HG02798 (cell line): ENCODE measurements around the gene LPXN.

Source experiments
- ATAC-seq: cut with Tn5 transposase; IDR thresholded peaks from one replicate; pipeline ENCODE4 v1.9.1; 2021; ENCODE audit warnings: mild to moderate bottlenecking; ENCODE audit not compliant: unreplicated experiment, poor library complexity

Gene LPXN

DNA sequence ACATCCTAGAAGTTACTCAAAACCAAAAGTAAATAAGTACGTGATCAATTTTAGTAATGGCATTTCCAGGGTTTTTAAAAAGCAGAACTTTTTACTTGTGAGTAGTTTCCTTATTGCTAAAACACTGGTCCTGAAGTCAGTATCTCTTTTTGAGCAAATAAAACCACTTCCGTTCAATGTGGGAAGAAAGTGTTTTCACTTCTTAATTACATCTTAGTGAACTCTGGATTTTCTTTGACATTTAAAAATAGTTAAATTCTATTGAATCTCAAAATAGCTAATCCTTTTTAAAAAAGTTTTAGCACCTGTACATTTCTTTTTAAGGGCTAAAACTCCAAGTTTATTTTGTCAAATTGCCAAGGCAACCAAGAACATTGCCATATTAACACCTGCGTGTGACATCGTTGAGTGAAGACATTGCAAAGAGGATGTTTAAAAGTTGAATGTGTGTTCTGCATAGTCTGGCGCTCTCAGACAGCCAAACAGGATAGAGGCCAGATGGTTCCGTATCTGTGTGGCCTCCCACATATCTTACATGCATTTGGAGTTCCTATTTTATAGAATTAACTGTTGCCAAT, 50.5 kb downstream of the LPXN start:
- ATAC-seq = peak; percentile 81

DNA sequence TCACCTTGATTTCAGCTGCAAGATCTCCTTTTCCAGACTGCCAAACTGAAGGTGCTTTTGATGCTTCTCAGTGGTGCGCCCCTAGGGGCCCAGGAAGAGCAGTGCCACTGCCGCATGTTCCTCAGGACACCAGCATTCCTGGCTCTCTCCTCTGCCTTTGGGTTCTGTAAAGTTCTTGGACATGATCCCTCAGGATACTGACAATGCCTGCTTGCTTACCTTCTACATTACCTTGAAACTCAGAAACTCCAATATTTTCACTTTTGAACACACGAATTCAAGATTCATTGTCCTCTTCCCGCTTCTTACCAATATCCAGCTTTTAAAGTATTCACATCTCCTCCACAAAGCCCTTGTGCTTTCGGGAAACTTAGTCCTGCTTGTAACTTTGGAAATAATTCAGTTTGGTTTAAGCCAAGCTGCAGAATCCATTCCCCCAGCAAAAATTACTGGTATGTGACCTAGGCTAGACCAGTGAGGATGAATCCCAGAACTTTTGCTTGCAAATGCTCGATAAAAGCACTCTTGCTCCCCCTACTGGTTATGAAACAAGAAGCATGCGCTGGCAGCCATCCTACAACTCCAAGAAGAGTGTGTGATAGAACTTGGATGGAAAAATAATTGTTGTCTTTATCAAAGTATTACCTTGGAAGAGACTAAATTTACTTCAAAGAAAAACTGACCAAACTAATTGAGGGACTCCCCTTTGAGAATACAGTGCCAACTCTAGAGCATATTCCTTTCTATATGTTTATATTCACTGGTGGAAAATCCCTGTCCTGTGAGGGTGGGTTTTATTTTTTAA, 51.2 kb downstream of the LPXN start:
- ATAC-seq = peak; percentile 67

DNA sequence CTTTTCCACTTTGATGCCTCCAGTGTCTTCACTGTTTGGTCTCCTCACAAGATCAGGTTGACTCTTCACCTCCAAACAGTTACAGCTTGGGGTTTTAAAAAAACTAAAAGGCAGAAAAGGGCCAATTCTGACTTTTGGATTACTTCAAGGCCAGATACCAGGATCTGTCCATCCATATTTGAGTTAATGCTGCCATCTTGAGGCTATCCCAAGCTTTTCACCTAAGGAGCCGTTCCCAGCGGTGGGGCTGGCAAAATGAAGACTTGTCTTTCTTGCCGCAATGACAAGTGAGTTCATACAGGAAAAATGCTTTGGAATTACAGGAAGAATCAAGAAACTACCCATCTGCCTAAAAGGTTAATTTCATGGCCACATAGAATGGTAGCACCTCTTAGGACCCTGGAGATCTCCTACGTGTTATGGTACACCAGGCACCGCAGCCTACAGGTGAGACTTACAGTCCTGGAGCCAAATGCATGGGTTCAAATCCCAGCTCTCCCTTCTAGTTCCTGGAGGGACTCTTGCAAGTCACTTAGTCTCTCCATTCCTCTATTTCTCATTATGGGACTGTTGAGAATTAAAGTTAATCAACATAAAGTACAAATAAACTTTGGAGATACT, 61.8 kb downstream of the LPXN start:
- ATAC-seq = no peak

- no peak for ATAC-seq
Observed at GRCh38 chr11:58511636-58512035, 64.0 kb downstream of the LPXN start.

DNA sequence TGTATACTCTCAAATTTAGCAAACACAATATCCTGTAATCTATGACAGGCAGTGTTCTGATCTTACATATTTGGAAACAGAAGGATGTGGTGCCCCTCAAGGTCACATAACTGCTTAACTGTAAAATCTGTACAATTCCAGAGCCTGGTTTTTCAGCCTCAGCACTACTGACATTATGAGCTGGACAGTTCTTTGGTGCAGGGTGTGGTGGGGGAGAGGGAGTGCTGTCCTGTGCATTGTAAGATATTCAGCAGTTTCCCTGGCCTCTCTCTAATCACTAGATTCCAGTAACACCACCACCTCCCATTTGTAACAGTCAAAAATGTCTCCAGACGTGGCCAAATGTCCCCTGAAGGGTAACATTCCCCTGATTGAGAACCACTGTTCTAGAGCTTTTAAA, 65.9 kb downstream of the LPXN start:
- no peak for ATAC-seq

DNA sequence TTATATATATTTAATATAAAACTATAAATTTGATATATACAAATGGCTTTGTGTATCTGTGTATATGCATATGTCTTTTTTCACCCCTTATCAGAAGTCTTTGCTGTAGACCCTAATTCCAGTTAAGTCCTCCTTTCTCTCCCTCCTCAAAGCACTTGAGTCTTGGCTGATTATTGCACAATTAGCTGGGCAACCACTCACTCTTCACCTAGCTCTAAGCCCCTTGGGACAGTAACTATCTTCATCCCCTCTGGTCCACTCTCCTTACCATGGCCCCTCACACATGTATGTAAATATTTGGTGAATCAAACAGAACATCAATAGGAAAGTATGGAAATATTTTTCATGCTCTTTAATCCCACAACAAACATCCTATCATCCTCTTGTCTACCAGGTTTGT, 66.8 kb downstream of the LPXN start:
- ATAC-seq = no peak

- ATAC-seq = no peak
Observed at GRCh38 chr11:58508005-58508404, 67.7 kb downstream of the LPXN start, which contains the start of gene OR5B21. OR5B21 (minus strand) TSS chr11:58508105; CDS start chr11:58508105, 0 bp downstream.

DNA sequence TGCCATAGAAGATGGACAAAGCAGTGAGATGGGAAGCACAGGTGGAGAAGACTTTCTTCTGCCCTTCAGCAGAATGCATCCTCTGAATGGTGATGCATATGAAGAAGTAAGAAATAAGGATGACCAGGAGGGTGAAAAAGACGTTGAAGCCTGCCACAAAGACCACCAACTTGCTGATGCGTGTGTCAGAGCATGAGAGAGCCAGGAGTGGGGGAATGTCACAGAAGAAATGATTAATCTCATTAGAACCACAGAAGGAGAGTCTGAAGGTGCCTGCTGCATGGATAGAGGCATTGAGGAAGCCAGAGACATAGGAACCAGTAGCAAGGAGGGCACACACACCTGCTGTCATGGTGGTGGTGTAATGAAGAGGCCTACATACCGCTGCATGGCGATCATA, 68.3 kb downstream of the LPXN start:
- ATAC-seq = no peak

DNA sequence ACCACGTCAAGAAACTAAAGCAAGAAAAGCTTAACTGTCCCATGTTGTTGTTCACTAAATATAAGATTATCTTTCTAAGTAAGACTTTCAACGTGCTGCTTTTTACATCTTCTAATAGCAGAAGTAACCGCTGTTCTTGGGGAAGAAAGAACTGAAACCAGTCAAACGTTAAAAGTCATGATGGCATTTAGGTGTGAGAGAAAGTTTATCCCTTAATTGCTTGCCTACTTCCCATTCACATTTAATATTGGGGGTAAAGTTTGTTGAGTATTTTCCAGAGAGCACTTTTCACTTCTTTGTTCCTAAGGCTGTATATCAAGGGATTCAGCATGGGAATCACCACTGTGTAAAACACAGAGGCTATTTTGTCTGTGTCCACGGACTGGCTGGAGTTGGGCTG, 68.7 kb downstream of the LPXN start:
- no peak for ATAC-seq

- no peak for ATAC-seq
Observed at GRCh38 chr11:58505849-58506248, 69.8 kb downstream of the LPXN start.

DNA sequence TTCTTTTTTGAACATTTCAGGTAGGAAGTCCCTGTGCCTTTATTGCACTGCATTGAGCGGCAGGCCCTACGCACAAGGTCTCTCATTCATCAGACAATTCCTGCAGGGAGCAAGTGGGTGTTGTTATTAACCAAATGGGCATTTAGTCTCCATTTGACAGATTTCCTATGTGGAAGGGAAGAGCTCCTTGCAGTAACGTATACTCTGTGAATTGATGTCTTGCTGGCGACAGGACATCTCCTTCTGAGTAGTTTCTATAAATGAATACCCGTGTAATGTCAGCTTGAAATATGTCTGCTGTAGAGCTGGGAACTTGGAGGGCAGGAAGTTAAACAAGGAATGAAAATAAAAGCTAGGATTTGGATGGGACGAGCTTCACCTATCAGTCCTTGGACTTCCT, 71.4 kb downstream of the LPXN start:
- ATAC-seq = no peak

- ATAC-seq = peak; percentile 92
Observed at GRCh38 chr11:58503361-58503856, 72.2 kb downstream of the LPXN start.

DNA sequence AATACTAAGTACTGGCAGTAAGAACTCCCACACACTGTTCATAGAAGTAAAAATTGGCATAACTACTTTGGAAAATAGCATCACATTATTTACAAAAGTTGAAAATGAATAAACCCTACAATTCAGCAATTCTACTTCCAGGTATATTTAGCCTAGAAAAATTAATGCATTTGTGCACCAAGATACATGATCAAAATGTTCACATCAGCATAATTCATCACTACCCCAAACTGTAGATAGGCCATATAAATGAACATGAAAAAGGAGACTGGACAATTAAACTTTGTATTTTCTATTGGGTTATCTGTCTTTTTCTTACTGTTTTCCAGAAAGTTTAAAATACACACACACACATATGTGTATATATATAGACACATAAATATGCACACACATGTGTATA, 73.7 kb downstream of the LPXN start:
- no peak for ATAC-seq

DNA sequence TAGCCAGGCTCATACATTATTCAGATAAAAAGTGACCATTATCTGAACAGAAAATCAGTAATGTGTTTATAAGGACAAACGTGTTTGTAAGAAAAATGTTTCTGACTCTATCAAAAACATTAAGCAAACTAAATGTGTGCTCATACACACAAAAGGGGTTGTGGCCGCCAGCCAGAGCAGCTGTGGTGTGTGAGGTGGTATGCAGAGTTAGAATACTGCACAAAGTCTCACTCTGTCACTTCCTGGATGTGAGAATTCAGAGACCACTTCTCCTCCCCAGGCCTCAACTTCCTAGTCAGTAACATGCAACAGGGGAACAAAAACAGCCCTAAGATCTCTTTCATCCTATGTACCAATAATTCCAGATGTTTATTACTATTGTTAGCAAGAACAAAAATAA, 77.2 kb downstream of the LPXN start:
- no peak for ATAC-seq

DNA sequence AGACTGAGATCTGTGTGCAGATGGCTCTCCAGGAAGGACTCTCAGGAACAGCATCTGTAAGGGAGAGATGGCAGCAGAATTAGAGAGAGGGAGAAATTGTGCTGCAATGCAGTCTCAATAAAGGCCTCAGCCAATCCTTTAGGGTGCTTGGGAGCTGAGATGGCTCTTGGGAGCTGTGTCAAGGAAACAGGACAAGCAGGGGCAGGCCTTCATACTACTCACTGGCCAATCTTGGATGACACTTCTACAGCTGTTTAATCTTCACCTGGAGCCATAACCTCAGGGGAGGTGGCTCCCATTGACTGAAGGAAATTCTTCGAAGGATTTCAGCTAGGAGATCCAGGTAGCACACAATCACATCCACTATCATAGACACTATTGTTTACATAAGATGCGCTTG, 77.7 kb downstream of the LPXN start:
- no peak for ATAC-seq

GRCh38 chr11:58495906-58496305, 79.8 kb downstream of the LPXN start:
- peak; percentile 46 for ATAC-seq

- ATAC-seq = no peak
Observed at GRCh38 chr11:58494101-58494500, 81.6 kb downstream of the LPXN start.

DNA sequence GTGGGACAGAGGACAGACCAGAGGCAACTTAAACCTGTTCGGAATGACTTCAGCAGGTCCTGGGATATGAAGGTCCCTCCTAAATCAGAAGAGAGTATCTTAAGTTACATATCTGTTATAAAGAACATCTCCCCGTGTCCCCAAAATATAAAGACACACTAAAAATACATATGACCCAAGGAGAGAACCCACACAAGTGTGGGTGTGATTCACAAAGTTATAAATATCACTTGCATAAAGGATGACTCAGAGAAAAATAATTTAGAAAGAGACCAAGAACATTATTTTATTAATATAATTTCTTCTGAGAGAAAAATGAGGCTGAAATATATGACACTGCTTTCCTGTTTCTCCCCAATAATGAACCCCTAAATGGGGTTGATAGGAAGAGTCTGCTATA, 82.0 kb downstream of the LPXN start:
- no peak for ATAC-seq

- ATAC-seq = no peak
Observed at GRCh38 chr11:58490827-58491226, 84.8 kb downstream of the LPXN start.

DNA sequence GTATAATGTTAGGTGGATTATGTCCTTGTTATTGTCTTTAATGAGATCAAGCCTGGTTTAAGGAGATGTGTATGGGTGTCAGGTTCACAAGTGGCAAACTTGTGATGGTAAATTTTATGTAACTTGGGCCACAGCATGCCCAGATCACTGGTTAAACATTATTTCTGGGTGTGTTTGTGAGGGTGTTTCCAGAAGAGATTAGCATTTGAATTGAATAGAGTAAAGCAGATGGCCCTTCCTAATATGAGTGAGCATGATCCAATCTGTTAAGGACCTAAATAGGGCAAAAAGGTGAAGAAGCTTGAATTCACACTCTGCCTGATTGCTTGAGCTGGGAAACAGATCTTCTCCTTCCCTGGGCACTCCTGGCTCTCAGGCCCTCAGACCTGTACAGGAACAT, 88.5 kb downstream of the LPXN start:
- no peak for ATAC-seq

DNA sequence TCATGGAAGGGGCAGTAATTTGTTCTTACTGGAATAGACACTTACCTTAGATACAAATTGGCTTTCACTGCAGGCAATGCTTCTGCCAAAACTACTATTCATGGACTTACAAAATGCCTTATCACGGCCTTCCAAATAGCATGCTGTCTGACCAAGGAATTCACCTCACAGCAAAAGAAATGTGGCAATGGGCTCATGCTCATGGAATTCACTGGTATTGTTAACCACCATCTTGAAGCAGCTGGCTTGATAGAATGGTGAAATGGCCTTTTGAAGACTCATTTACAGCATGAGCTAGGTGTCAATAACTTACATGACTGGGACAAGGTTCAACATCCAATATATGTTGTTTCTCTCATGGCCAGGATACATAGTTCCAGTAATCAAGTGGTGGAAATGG, 89.7 kb downstream of the LPXN start:
- no peak for ATAC-seq
